IPS-18c (cell line): ENCODE data around the gene MTHFD2L.
"Not testable (repeated sequence)": the region's sequence is repeated elsewhere in the genome, so short reads cannot be mapped to it uniquely, and the experiment has no call there.

Source experiments
- H3K4me3 ChIP-seq: 2 replicates; pipeline ENCODE4 v1.7.0; 2013; ENCODE audit warnings: low read depth, mild to moderate bottlenecking, low read length, moderate library complexity; ENCODE audit not compliant: insufficient read depth
- H3K9me3 ChIP-seq: one replicate; pipeline ENCODE4 v1.6.1; 2013; ENCODE audit warnings: mild to moderate bottlenecking, low read length, moderate library complexity; ENCODE audit not compliant: control insufficient read depth, insufficient read depth

MTHFD2L gene

GRCh38 chr4:74329307-74329706 lies 171.4 kb downstream of the MTHFD2L start:
- H3K9me3 ChIP-seq, result no peaks in the 10 kb centered on the region

GRCh38 chr4:74330295-74330750 lies 172.4 kb downstream of the MTHFD2L start:
- H3K4me3 ChIP-seq, result no peak overlapping the region
- H3K9me3 ChIP-seq, result no peaks in the 10 kb centered on the region

More at GRCh38 chr4:74329307-74329706, 171.4 kb downstream of the MTHFD2L start:
- no peak overlapping the region for H3K4me3 ChIP-seq

- Histone ChIP-seq H3K4me3 (no peak overlapping the region), H3K9me3 (no peaks in the 10 kb centered on the region)
Measured at GRCh38 chr4:74331252-74331651, 173.3 kb downstream of the MTHFD2L start.

- no peak overlapping the region for H3K4me3 ChIP-seq
- H3K9me3 ChIP-seq, result no peaks in the 10 kb centered on the region
Measured at GRCh38 chr4:74331944-74332343, 174.0 kb downstream of the MTHFD2L start.

GRCh38 chr4:74334636-74335035 lies 176.7 kb downstream of the MTHFD2L start:
- H3K4me3 ChIP-seq, result no peak overlapping the region
- H3K9me3 ChIP-seq, result no peaks in the 10 kb centered on the region

- no peak overlapping the region for H3K4me3 ChIP-seq
- no peaks in the 10 kb centered on the region for H3K9me3 ChIP-seq
Measured at GRCh38 chr4:74335341-74336021, 177.6 kb downstream of the MTHFD2L start.

GRCh38 chr4:74338792-74339333 lies 180.9 kb downstream of the MTHFD2L start:
- Histone ChIP-seq H3K9me3 (peaks cover 2% of the 10 kb centered on the region), H3K4me3 (no peak overlapping the region)

GRCh38 chr4:74339501-74339900 lies 181.6 kb downstream of the MTHFD2L start:
- H3K9me3 ChIP-seq, result peaks cover 8% of the 10 kb centered on the region

GRCh38 chr4:74340421-74340820 lies 182.5 kb downstream of the MTHFD2L start:
- H3K9me3 ChIP-seq, H3K4me3 ChIP-seq: not testable (repeated sequence)

More at GRCh38 chr4:74339501-74339900, 181.6 kb downstream of the MTHFD2L start:
- H3K4me3 ChIP-seq, result no peak overlapping the region

GRCh38 chr4:74344031-74344430 lies 186.1 kb downstream of the MTHFD2L start:
- H3K4me3 ChIP-seq, result no peak overlapping the region
- H3K9me3 ChIP-seq, result peaks cover 8% of the 10 kb centered on the region
